Erythroblast (primary cell): Measurements from ENCODE around the gene ALKBH5.

Source experiments
- DNase-seq, 2 experiments: peaks; one replicate each; lab custom pipeline; 2025; lab: John Stamatoyannopoulos, UW
- GATA1 ChIP-seq: IDR thresholded peaks from 2 replicates; pipeline ENCODE4 v1.6.1; 2011; ENCODE audit warnings: low read depth, mild to moderate bottlenecking, control low read depth, low read length, moderate library complexity
- POLR2A ChIP-seq: IDR thresholded peaks from 2 replicates; pipeline ENCODE4 v1.6.1; 2011; ENCODE audit warnings: mild to moderate bottlenecking, low read length

The ALKBH5 gene

GRCh38 chr17:18146259-18146658 is 37.4 kb upstream of the ALKBH5 start:
- no peak for DNase-seq
- TF ChIP-seq POLR2A (no peak), GATA1 (no peak)

DNA sequence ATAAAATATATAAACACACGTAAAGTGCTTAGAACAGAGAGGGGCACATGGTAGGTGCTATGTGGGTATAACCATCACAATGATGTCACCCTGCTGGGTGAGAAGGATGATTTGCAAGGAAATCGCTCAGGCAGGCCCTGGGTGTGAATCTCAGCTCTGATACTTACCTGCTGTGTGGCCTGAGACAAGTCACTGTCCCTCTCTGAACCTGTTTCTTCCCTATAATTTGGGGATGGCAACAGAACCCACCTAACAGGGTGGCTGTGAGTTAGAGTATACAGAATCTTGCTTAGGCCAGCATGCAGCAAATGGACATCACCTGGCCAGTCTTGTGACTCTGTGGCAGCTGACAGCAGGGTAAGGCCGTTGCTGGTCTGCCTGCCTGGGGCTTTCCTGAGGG is 36.6 kb upstream of the ALKBH5 start:
- TF ChIP-seq GATA1 (no peak), POLR2A (no peak)
- DNase-seq: no peak

- no peak for TF ChIP-seq GATA1
- no peak for TF ChIP-seq POLR2A
- DNase-seq: no peak
These were observed 35.0 kb upstream of the ALKBH5 start for GRCh38 chr17:18148586-18148985.

DNA sequence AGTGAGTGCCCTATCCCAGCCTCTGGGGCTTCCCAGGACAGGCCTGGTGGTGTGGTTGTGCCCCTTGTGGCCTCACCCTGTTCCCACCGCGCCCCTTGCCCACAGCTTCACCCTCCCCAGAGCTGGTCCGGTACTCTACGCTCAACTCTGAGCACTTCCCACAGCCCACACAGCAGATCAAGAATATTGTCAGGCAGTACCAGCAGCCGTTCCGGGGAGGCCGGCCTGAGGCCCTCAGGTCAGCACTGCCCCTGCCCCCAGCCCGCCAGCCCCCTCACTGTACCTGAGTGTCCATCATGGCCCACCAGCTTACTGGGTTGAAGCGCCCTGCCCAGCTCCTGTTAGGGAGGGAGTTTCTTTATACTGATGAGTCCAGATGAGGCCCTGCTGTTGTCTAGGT is 32.3 kb upstream of the ALKBH5 start:
- TF ChIP-seq POLR2A (no peak), GATA1 (no peak)

DNA sequence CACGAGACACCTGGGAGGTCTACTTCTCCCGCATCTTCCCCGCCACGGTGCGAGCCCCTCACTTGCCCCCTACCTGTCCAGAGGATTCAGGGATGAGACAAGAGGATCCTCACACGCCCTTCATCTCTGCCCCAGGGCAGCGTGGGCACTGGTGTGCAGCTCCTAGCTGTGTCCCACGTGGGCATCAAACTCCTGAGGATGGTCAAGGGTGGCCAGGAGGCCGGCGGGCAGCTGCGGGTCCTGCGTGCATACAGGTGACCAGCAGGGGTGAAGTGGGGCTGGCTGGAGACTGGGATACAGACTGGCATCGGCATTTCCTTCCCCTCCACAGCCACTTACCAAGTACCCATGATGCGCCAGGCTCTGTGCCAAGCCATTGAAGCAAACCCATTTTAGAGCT is 28.4 kb upstream of the ALKBH5 start:
- DNase-seq: no peak
- no peak for TF ChIP-seq POLR2A
- TF ChIP-seq GATA1: no peak

More for the DNA sequence above, 32.3 kb upstream of the ALKBH5 start:
- no peak for DNase-seq

DNA sequence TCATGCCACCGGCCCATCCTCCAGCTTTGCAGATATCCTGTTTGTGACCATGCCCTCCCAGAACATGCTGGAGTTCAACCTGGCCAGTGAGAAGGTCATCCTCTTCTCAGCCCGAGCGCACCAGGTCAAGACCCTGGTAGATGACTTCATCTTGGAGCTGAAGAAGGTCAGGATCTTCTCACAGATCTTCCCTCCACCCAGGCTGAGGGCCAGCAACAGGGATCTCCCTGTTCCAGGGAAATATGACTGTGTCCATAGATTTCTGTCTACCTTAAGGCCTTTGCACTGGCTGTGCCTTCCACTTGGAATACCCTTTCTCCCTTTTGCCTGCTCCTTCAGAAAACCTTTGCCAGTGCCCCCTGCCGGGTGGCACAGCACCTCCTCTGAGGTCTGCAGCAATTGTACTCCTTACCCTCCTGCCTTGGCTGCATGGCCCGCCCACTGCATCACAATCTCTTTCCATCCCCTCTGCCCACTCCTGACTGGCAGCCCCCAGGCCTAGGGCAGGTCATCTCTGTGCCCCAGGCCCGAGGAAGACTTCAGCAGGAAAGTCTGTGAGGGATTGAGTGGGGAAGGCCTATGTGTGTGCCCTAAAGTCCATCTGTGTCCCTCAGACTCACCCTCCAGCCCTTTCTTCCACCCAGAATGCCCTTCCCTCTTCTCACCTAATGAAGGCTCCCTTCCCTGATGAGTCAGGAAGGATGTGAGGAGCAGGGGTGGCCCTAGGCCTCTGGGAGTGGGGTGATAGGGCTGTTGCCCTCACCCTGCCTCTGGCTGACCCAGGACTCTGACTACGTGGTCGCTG is 27.3 kb upstream of the ALKBH5 start:
- no peak for DNase-seq

DNA sequence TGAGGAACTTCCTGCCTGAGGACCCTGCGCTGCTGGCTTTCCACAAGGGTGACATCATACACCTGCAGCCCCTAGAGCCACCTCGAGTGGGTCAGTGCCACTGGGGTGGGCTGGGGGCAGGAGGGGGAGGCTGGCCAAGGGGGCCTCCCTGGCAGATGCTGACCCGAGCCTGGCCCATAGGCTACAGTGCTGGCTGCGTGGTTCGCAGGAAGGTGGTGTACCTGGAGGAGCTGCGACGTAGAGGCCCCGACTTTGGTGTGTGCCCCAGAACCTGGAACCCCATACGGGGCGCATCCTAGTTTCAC is 26.7 kb upstream of the ALKBH5 start:
- no peak for DNase-seq
- TF ChIP-seq GATA1 (no peak), POLR2A (no peak)

More for the DNA sequence above, 27.3 kb upstream of the ALKBH5 start:
- TF ChIP-seq GATA1: no peak
- TF ChIP-seq POLR2A: no peak

DNA sequence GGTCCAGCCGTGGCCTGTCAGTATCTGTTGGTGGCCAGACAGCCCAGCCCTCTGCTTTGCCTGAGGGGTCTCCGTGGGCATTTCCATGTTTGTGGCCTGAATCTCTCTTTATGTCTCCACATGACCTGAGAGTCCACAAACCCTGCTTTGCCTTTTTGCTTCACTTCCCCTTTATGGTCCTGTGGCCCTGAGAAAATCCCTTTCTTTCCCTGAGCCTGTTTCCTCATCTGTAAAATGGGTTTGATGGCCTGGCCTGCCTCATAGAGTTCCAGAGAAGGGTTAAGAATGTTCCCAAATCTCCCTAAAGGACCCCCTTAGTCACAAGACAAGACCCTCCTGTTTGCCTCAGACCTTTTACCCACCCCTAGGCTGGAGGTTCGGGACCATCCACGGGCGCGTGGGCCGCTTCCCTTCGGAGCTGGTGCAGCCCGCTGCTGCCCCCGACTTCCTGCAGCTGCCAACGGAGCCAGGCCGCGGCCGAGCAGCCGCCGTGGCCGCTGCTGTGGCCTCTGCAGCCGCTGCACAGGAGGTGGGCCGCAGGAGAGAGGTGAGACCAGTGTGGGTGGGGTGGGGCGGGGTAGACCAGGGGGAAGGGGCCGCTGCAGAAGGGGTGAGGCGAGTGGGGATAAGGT is 26.2 kb upstream of the ALKBH5 start:
- no peak for DNase-seq

GRCh38 chr17:18158022-18158600 is 25.5 kb upstream of the ALKBH5 start:
- TF ChIP-seq GATA1 (no peak), POLR2A (no peak)
- DNase-seq: peak; percentile 85 to 89

More for the DNA sequence above, 26.2 kb upstream of the ALKBH5 start:
- no peak for TF ChIP-seq GATA1
- TF ChIP-seq POLR2A: no peak

- DNase-seq: no peak
- no peak for TF ChIP-seq GATA1
- no peak for TF ChIP-seq POLR2A
These were observed 24.0 kb upstream of the ALKBH5 start for GRCh38 chr17:18159551-18160120.

DNA sequence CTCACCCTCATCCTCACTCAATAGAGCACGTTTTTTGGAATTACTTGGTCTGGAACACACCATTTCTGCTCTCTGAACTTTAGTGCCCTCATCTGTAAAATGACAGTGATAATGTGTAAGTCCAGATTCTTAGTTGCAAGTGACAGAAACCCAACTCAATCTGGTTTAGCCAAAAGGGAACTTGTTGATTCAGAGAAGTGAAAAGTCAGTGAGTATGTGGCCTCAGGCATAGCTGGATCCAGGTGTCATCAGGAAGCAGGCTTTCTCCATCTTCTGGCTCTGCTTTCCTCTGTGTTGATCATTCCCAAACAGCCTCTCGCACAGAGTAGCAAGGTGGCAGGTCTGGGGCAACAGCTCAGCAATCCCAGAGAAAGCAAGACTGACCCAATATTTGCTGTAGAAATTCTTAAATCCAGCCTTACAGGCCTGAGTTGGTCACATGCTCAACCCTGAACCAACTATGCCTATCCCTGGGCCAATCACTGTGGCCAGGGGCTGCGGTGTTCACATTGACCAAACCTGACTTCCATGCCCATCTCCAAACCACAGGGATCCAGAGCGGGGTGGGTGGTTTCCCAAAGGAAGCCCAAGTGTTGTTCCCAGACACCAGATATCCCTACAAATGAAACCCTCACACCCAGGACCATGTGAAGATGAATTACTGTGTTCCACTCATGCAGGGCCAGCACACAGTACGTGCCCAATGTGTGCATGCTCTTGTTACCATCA is 23.3 kb upstream of the ALKBH5 start:
- TF ChIP-seq POLR2A: no peak
- DNase-seq: no peak

- TF ChIP-seq GATA1 (no peak), POLR2A (no peak)
- DNase-seq: no peak
These were observed 22.2 kb upstream of the ALKBH5 start for GRCh38 chr17:18161207-18162145.
